ENCODE data around the gene NMBR. TPM values are rescaled to one million over a fixed set of nuclear protein-coding genes. Genes with fewer than 3 reads are reported as not detected.

NMBR gene
- total and polyA plus RNA-seq, 4 experiments from 2014 or later, result not detected

- Mint-ChIP-seq H3K9me3 (peaks cover 0 to 18% (median 13%) of the 10 kb centered on the region in 8 donors), H3K27me3 (no peaks in the 10 kb centered on the region), H3K27ac (no peak overlapping the region), H3K4me3 (no peak overlapping the region), H3K4me1 (peaks cover 0 to 9% (median under 1%) of the 10 kb centered on the region in 4 donors), H3K36me3 (peaks cover 71 to 76% of the 10 kb centered on the region in 2 donors)
- Histone ChIP-seq H3K9me3 (ENCODE audit: control insufficient read depth in 1 of 2, low read length in 2 of 2) (peaks cover 0 to 3% of the 10 kb centered on the region in 2 donors), H3K27me3 (ENCODE audit: insufficient read depth, low read length) (no peaks in the 10 kb centered on the region), H3K36me3 (ENCODE audit: insufficient read depth, low read length) (peaks cover 37% of the 10 kb centered on the region), H3K4me3 (ENCODE audit: low read length in 2 of 2) (no peak overlapping the region), H3K4me1 (ENCODE audit: insufficient read depth, low read length) (no peaks in the 10 kb centered on the region), H3K27ac (ENCODE audit: low read depth, low read length) (no peak overlapping the region)
- POLR2A ChIA-PET (ENCODE audit: partially characterized antibody), result no interaction called here
- intact Hi-C loops (cut with micrococcal nuclease), result no loop called here
- CTCF ChIA-PET (ENCODE audit: partially characterized antibody), result interaction anchor here (1.5 kb wide), 1 partner anchor 301 kb away, joined by 3 read pairs; no protein-coding TSS in a partner anchor
- DNase-seq, result no peak
Observed at GRCh38 chr6:142173980-142174379, 27.1 kb upstream of the NMBR start.

GRCh38 chr6:142172758-142173157 lies 25.8 kb upstream of the NMBR start:
- H3K36me3 Mint-ChIP-seq, result peaks cover 68 to 69% of the 10 kb centered on the region in 2 donors
- Histone ChIP-seq H3K27ac (ENCODE audit: low read depth, low read length) (no peak overlapping the region), H3K36me3 (ENCODE audit: insufficient read depth, low read length) (peaks cover 35% of the 10 kb centered on the region), H3K27me3 (ENCODE audit: insufficient read depth, low read length) (no peaks in the 10 kb centered on the region), H3K4me1 (ENCODE audit: insufficient read depth, low read length) (no peaks in the 10 kb centered on the region), H3K9me3 (ENCODE audit: control insufficient read depth in 1 of 2, low read length in 2 of 2) (peaks cover 0 to under 1% of the 10 kb centered on the region in 2 donors), H3K4me3 (ENCODE audit: low read length in 2 of 2) (no peak overlapping the region)
- no peaks in the 10 kb centered on the region for H3K27me3 Mint-ChIP-seq
- H3K9me3 Mint-ChIP-seq, result peaks cover 0 to 13% (median 8%) of the 10 kb centered on the region in 8 donors
- CTCF ChIA-PET (ENCODE audit: partially characterized antibody), result interaction anchor here (1.5 kb wide), 1 partner anchor 302 kb away, joined by 3 read pairs; no protein-coding TSS in a partner anchor
- no peak overlapping the region for H3K4me3 Mint-ChIP-seq
- intact Hi-C loops (cut with micrococcal nuclease), result no loop called here
- POLR2A ChIA-PET (ENCODE audit: partially characterized antibody), result no interaction called here
- DNase-seq, result no peak
- H3K27ac Mint-ChIP-seq, result no peak overlapping the region
- peaks cover 0 to 9% (median under 1%) of the 10 kb centered on the region in 4 donors for H3K4me1 Mint-ChIP-seq

- peaks cover 0 to 3% (median 0%) of the 10 kb centered on the region in 8 donors for H3K9me3 Mint-ChIP-seq
- DNase-seq, result no peak
- H3K27ac ChIP-seq (ENCODE audit: low read depth, low read length), result no peak overlapping the region
- peaks cover 0 to 9% (median 4%) of the 10 kb centered on the region in 4 donors for H3K4me1 Mint-ChIP-seq
- H3K36me3 ChIP-seq (ENCODE audit: insufficient read depth, low read length), result peaks cover 43% of the 10 kb centered on the region
- no peaks in the 10 kb centered on the region for H3K4me1 ChIP-seq (ENCODE audit: insufficient read depth, low read length)
- H3K27ac Mint-ChIP-seq, result no peak overlapping the region
- ChIA-PET CTCF (ENCODE audit: partially characterized antibody) (no interaction called here), POLR2A (ENCODE audit: partially characterized antibody) (no interaction called here)
- H3K4me3 ChIP-seq (ENCODE audit: low read length in 2 of 2), result no peak overlapping the region
- peaks cover 63 to 70% of the 10 kb centered on the region in 2 donors for H3K36me3 Mint-ChIP-seq
- no peak overlapping the region for H3K4me3 Mint-ChIP-seq
- no peaks in the 10 kb centered on the region for H3K27me3 ChIP-seq (ENCODE audit: insufficient read depth, low read length)
- H3K9me3 ChIP-seq (ENCODE audit: control insufficient read depth in 1 of 2, low read length in 2 of 2), result no peaks in the 10 kb centered on the region
- intact Hi-C loops (cut with micrococcal nuclease), result no loop called here
- no peaks in the 10 kb centered on the region for H3K27me3 Mint-ChIP-seq
Observed at GRCh38 chr6:142171351-142171750, 24.4 kb upstream of the NMBR start.

DNA sequence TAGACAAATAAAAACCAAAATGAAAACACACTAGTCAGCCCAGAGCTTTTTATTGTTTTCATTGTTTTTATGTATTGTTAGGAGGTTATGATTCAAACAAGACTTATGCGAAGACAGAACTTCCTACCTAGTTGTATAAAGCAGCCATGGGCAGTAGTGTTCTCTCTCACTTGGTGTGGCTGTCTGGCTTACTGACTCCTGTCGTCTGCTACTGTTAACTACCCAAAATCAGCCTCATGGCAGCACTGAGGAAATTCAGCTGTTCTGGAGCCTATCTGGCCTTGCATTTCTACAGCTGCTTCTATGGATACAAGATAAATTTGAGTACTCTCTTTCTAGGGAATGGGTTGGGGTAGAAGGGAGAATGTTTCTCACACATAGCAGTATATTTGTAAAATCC lies 20.6 kb upstream of the NMBR start:
- DNase-seq, result no peak
- no peak overlapping the region for H3K27ac Mint-ChIP-seq
- POLR2A ChIA-PET (ENCODE audit: partially characterized antibody), result no interaction called here
- CTCF ChIA-PET (ENCODE audit: partially characterized antibody), result interaction anchor here (0.9 kb wide), 1 partner anchor 41 kb away, joined by 3 read pairs; no protein-coding TSS in a partner anchor
- H3K4me1 Mint-ChIP-seq, result peaks cover 15 to 25% (median 19%) of the 10 kb centered on the region in 4 donors
- Histone ChIP-seq H3K27ac (ENCODE audit: low read depth, low read length) (no peak overlapping the region), H3K27me3 (ENCODE audit: insufficient read depth, low read length) (no peaks in the 10 kb centered on the region), H3K4me1 (ENCODE audit: insufficient read depth, low read length) (peaks cover 9% of the 10 kb centered on the region), H3K9me3 (ENCODE audit: control insufficient read depth in 1 of 2, low read length in 2 of 2) (no peaks in the 10 kb centered on the region), H3K36me3 (ENCODE audit: insufficient read depth, low read length) (peaks cover 33% of the 10 kb centered on the region), H3K4me3 (ENCODE audit: low read length in 2 of 2) (no peak overlapping the region)
- no peaks in the 10 kb centered on the region for H3K9me3 Mint-ChIP-seq
- intact Hi-C loops (cut with micrococcal nuclease), result no loop called here
- no peaks in the 10 kb centered on the region for H3K27me3 Mint-ChIP-seq
- peaks cover 27 to 45% of the 10 kb centered on the region in 2 donors for H3K36me3 Mint-ChIP-seq
- no peak overlapping the region for H3K4me3 Mint-ChIP-seq

- peak overlapping the region in 1 of 7 donors; percentile 4 for H3K27ac Mint-ChIP-seq
- POLR2A ChIA-PET (ENCODE audit: partially characterized antibody), result no interaction called here
Observed at GRCh38 chr6:142167071-142167470, 20.1 kb upstream of the NMBR start.

DNA sequence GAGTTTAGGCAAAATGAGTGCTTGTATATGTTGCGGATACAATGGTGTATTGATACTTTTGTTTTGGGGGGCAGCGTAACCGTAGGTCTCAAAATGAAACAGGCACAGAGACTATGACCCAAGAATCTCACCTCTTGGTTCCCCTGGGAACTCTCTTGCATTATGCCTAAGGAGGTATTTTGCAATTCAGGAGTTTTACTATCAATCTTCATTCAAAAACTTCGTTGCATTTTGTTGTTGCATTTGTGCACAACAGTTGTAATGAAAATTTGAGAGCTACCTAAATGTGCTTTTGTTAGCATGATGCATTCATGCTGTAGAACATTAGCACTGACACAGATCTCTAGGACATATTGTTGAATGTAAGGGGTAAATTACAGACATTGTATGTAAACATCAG lies 18.3 kb upstream of the NMBR start:
- Mint-ChIP-seq H3K4me1 (peaks cover 25 to 40% (median 32%) of the 10 kb centered on the region in 4 donors), H3K27me3 (no peaks in the 10 kb centered on the region), H3K9me3 (no peaks in the 10 kb centered on the region), H3K27ac (peak overlapping the region in 3 of 7 donors; percentile 42 to 50 (median 43)), H3K36me3 (peaks cover 19 to 34% of the 10 kb centered on the region in 2 donors), H3K4me3 (no peak overlapping the region)
- DNase-seq, result no peak
- Histone ChIP-seq H3K36me3 (ENCODE audit: insufficient read depth, low read length) (peaks cover 19% of the 10 kb centered on the region), H3K27ac (ENCODE audit: low read depth, low read length) (no peak overlapping the region), H3K4me1 (ENCODE audit: insufficient read depth, low read length) (peaks cover 19% of the 10 kb centered on the region), H3K27me3 (ENCODE audit: insufficient read depth, low read length) (no peaks in the 10 kb centered on the region), H3K9me3 (ENCODE audit: control insufficient read depth in 1 of 2, low read length in 2 of 2) (no peaks in the 10 kb centered on the region), H3K4me3 (ENCODE audit: low read length in 2 of 2) (no peak overlapping the region)
- intact Hi-C loops (cut with micrococcal nuclease), result loop anchor here (2.0 kb wide), 1 partner anchor 14 kb away; no protein-coding TSS in a partner anchor
- CTCF ChIA-PET (ENCODE audit: partially characterized antibody), result interaction anchor here (1.4 to 2.2 kb wide), 2 partner anchors 9 to 17 kb away, joined by 4 to 12 read pairs; no protein-coding TSS in a partner anchor
- POLR2A ChIA-PET (ENCODE audit: partially characterized antibody), result no interaction called here

More at GRCh38 chr6:142167071-142167470, 20.1 kb upstream of the NMBR start:
- intact Hi-C loops (cut with micrococcal nuclease), result no loop called here
- Histone ChIP-seq H3K36me3 (ENCODE audit: insufficient read depth, low read length) (peaks cover 29% of the 10 kb centered on the region), H3K9me3 (ENCODE audit: control insufficient read depth in 1 of 2, low read length in 2 of 2) (no peaks in the 10 kb centered on the region), H3K27me3 (ENCODE audit: insufficient read depth, low read length) (no peaks in the 10 kb centered on the region), H3K4me1 (ENCODE audit: insufficient read depth, low read length) (peaks cover 13% of the 10 kb centered on the region), H3K4me3 (ENCODE audit: low read length in 2 of 2) (no peak overlapping the region), H3K27ac (ENCODE audit: low read depth, low read length) (no peak overlapping the region)
- CTCF ChIA-PET (ENCODE audit: partially characterized antibody), result interaction anchor here (0.9 kb wide), 1 partner anchor 41 kb away, joined by 3 read pairs; no protein-coding TSS in a partner anchor
- no peak overlapping the region for H3K4me3 Mint-ChIP-seq
- H3K27me3 Mint-ChIP-seq, result no peaks in the 10 kb centered on the region
- peaks cover 23 to 41% of the 10 kb centered on the region in 2 donors for H3K36me3 Mint-ChIP-seq
- no peak for DNase-seq
- H3K9me3 Mint-ChIP-seq, result no peaks in the 10 kb centered on the region
- H3K4me1 Mint-ChIP-seq, result peaks cover 19 to 29% (median 23%) of the 10 kb centered on the region in 4 donors

- H3K36me3 Mint-ChIP-seq, result peaks cover 13 to 30% of the 10 kb centered on the region in 2 donors
- no peaks in the 10 kb centered on the region for H3K27me3 ChIP-seq (ENCODE audit: insufficient read depth, low read length)
- CTCF ChIA-PET (ENCODE audit: partially characterized antibody), result interaction anchor here (1.5 kb wide), 1 partner anchor 8 kb away, joined by 4 read pairs; no protein-coding TSS in a partner anchor
- H3K27ac Mint-ChIP-seq, result peak overlapping the region in 1 of 7 donors; percentile 68
- H3K4me3 ChIP-seq (ENCODE audit: low read length in 2 of 2), result no peak overlapping the region
- no peaks in the 10 kb centered on the region for H3K9me3 ChIP-seq (ENCODE audit: control insufficient read depth in 1 of 2, low read length in 2 of 2)
- intact Hi-C loops (cut with micrococcal nuclease), result no loop called here
- POLR2A ChIA-PET (ENCODE audit: partially characterized antibody), result no interaction called here
- H3K4me1 ChIP-seq (ENCODE audit: insufficient read depth, low read length), result peaks cover 19% of the 10 kb centered on the region
- H3K27ac ChIP-seq (ENCODE audit: low read depth, low read length), result no peak overlapping the region
- peak overlapping the region in 1 of 8 donors; percentile 15 for H3K4me3 Mint-ChIP-seq
- no peaks in the 10 kb centered on the region for H3K9me3 Mint-ChIP-seq
- H3K36me3 ChIP-seq (ENCODE audit: insufficient read depth, low read length), result peaks cover 17% of the 10 kb centered on the region
- no peaks in the 10 kb centered on the region for H3K27me3 Mint-ChIP-seq
- no peak for DNase-seq
- H3K4me1 Mint-ChIP-seq, result peaks cover 33 to 50% (median 39%) of the 10 kb centered on the region in 4 donors
Observed at GRCh38 chr6:142162780-142163179, 15.9 kb upstream of the NMBR start.
